ENCODE measurements around the gene FRAT1. TPM values are rescaled to one million over a fixed set of nuclear protein-coding genes. Genes with fewer than 3 reads are reported as not detected.
A peak's percentile ranks its signal among the peaks of the same experiment; 100 is the strongest.

Gene FRAT1
- total RNA-seq, 2 experiments from 2014 or later, result 11.0 to 11.7 TPM

GRCh38 chr10:97320480-97321031 is 1.5 kb downstream of the FRAT1 start:
- Mint-ChIP-seq H3K36me3 (peaks cover 2% of the 10 kb centered on the region), H3K27ac (peak overlapping the region; percentile 87), H3K27me3 (peaks cover 5% of the 10 kb centered on the region), H3K9me3 (no peaks in the 10 kb centered on the region), H3K4me3 (peak overlapping the region; percentile 89), H3K4me1 (peaks cover 23% of the 10 kb centered on the region)
- POLR2A ChIA-PET, result interaction anchor here (1.6 to 4.4 kb wide), 6 partner anchors 8 to 81 kb away, joined by 5 to 54 read pairs (median 10); partner anchors contain the start of genes ARHGAP19, FRAT2 and RRP12
- no peak for ATAC-seq (ENCODE audit: low read depth)
- DNase-seq, result peak; percentile 56

- POLR2A ChIA-PET, result interaction anchor here (4.4 kb wide), 1 partner anchor 11 kb away, joined by 54 read pairs; the partner anchor contains the start of gene FRAT2
- peak; percentile 42 for DNase-seq
- no peak for ATAC-seq (ENCODE audit: low read depth)
- peaks cover 23% of the 10 kb centered on the region for H3K4me1 Mint-ChIP-seq
- peaks cover 2% of the 10 kb centered on the region for H3K36me3 Mint-ChIP-seq
- peaks cover 5% of the 10 kb centered on the region for H3K27me3 Mint-ChIP-seq
- H3K9me3 Mint-ChIP-seq, result no peaks in the 10 kb centered on the region
- peak overlapping the region; percentile 89 for H3K4me3 Mint-ChIP-seq
- H3K27ac Mint-ChIP-seq, result peak overlapping the region; percentile 87
These were observed 2.1 kb downstream of the FRAT1 start for GRCh38 chr10:97321032-97321803.

GRCh38 chr10:97321804-97322190 is 2.7 kb downstream of the FRAT1 start:
- peaks cover 24% of the 10 kb centered on the region for H3K4me1 Mint-ChIP-seq
- H3K9me3 Mint-ChIP-seq, result no peaks in the 10 kb centered on the region
- ATAC-seq (ENCODE audit: low read depth) (no peak), DNase-seq (no peak)
- no peak overlapping the region for H3K27ac Mint-ChIP-seq
- peaks cover 2% of the 10 kb centered on the region for H3K36me3 Mint-ChIP-seq
- H3K4me3 Mint-ChIP-seq, result peak overlapping the region; percentile 89
- POLR2A ChIA-PET, result interaction anchor here (4.4 kb wide), 1 partner anchor 11 kb away, joined by 54 read pairs; the partner anchor contains the start of gene FRAT2
- H3K27me3 Mint-ChIP-seq, result peaks cover 5% of the 10 kb centered on the region

GRCh38 chr10:97323501-97323900 is 4.4 kb downstream of the FRAT1 start:
- Mint-ChIP-seq H3K36me3 (peaks cover 4% of the 10 kb centered on the region), H3K27ac (no peak overlapping the region), H3K4me3 (no peak overlapping the region), H3K27me3 (peaks cover 3% of the 10 kb centered on the region), H3K9me3 (no peaks in the 10 kb centered on the region), H3K4me1 (peaks cover 27% of the 10 kb centered on the region)
- ATAC-seq (ENCODE audit: low read depth) (no peak), DNase-seq (no peak)
- POLR2A ChIA-PET, result no interaction called here

GRCh38 chr10:97325754-97326153 is 6.7 kb downstream of the FRAT1 start:
- Mint-ChIP-seq H3K36me3 (peaks cover 7% of the 10 kb centered on the region), H3K27me3 (peaks cover 3% of the 10 kb centered on the region), H3K4me1 (peaks cover 21% of the 10 kb centered on the region), H3K9me3 (no peaks in the 10 kb centered on the region), H3K27ac (no peak overlapping the region), H3K4me3 (no peak overlapping the region)
- no peak for ATAC-seq (ENCODE audit: low read depth)
- POLR2A ChIA-PET, result interaction anchor here (1.8 kb wide), 1 partner anchor 34 kb away, joined by 4 read pairs; the partner anchor contains the start of gene ARHGAP19
- no peak for DNase-seq

GRCh38 chr10:97327348-97328294 is 8.6 kb downstream of the FRAT1 start:
- peak overlapping the region; percentile 5 for H3K4me3 Mint-ChIP-seq
- H3K27ac Mint-ChIP-seq, result peak overlapping the region; percentile 12
- POLR2A ChIA-PET, result interaction anchor here (2.5 kb wide), 1 partner anchor 8 kb away, joined by 10 read pairs; the partner anchor contains the start of gene FRAT1
- peaks cover 15% of the 10 kb centered on the region for H3K36me3 Mint-ChIP-seq
- no peak for ATAC-seq (ENCODE audit: low read depth)
- H3K4me1 Mint-ChIP-seq, result peaks cover 26% of the 10 kb centered on the region
- peaks cover 1% of the 10 kb centered on the region for H3K27me3 Mint-ChIP-seq
- DNase-seq, result no peak
- H3K9me3 Mint-ChIP-seq, result no peaks in the 10 kb centered on the region

GRCh38 chr10:97328646-97329453 is 9.8 kb downstream of the FRAT1 start:
- H3K4me1 Mint-ChIP-seq, result peaks cover 35% of the 10 kb centered on the region
- POLR2A ChIA-PET, result interaction anchor here (0.5 to 2.5 kb wide), 2 partner anchors 9 to 86 kb away, joined by 3 to 10 read pairs; partner anchors contain the start of gene FRAT1
- ATAC-seq (ENCODE audit: low read depth) (no peak), DNase-seq (no peak)
- H3K27me3 Mint-ChIP-seq, result no peaks in the 10 kb centered on the region
- H3K27ac Mint-ChIP-seq, result no peak overlapping the region
- H3K9me3 Mint-ChIP-seq, result no peaks in the 10 kb centered on the region
- H3K36me3 Mint-ChIP-seq, result peaks cover 23% of the 10 kb centered on the region
- H3K4me3 Mint-ChIP-seq, result no peak overlapping the region

GRCh38 chr10:97329766-97330165 is 10.7 kb downstream of the FRAT1 start:
- no peak overlapping the region for H3K4me3 Mint-ChIP-seq

GRCh38 chr10:97331153-97331703 is 12.2 kb downstream of the FRAT1 start:
- Mint-ChIP-seq H3K9me3 (no peaks in the 10 kb centered on the region), H3K27me3 (peaks cover 9% of the 10 kb centered on the region), H3K27ac (no peak overlapping the region), H3K4me1 (peaks cover 39% of the 10 kb centered on the region), H3K4me3 (no peak overlapping the region), H3K36me3 (peaks cover 23% of the 10 kb centered on the region)
- DNase-seq, result no peak
- ATAC-seq (ENCODE audit: low read depth), result no peak
- POLR2A ChIA-PET, result interaction anchor here (1.0 to 5.2 kb wide), 2 partner anchors 11 to 53 kb away, joined by 3 to 54 read pairs; partner anchors contain the start of gene FRAT1

More at GRCh38 chr10:97329766-97330165, 10.7 kb downstream of the FRAT1 start:
- POLR2A ChIA-PET, result interaction anchor here (2.5 to 5.2 kb wide), 2 partner anchors 9 to 10 kb away, joined by 10 to 54 read pairs; partner anchors contain the start of gene FRAT1
- H3K27ac Mint-ChIP-seq, result no peak overlapping the region
- DNase-seq (no peak), ATAC-seq (ENCODE audit: low read depth) (no peak)
- peaks cover 23% of the 10 kb centered on the region for H3K36me3 Mint-ChIP-seq
- peaks cover 35% of the 10 kb centered on the region for H3K4me1 Mint-ChIP-seq
- H3K27me3 Mint-ChIP-seq, result no peaks in the 10 kb centered on the region
- no peaks in the 10 kb centered on the region for H3K9me3 Mint-ChIP-seq

- DNase-seq, result no peak
- H3K36me3 Mint-ChIP-seq, result peaks cover 23% of the 10 kb centered on the region
- POLR2A ChIA-PET, result interaction anchor here (1.0 to 5.2 kb wide), 4 partner anchors 12 to 354 kb away, joined by 3 to 54 read pairs (median 6); partner anchors contain the start of genes ARHGAP19, AVPI1, FRAT1 and RRP12
These were observed 13.7 kb downstream of the FRAT1 start for GRCh38 chr10:97332591-97333350.

GRCh38 chr10:97333351-97333600 is 14.2 kb downstream of the FRAT1 start:
- Mint-ChIP-seq H3K9me3 (no peaks in the 10 kb centered on the region), H3K36me3 (peaks cover 20% of the 10 kb centered on the region), H3K27ac (peak overlapping the region; percentile 83), H3K27me3 (peaks cover 28% of the 10 kb centered on the region), H3K4me1 (peaks cover 32% of the 10 kb centered on the region), H3K4me3 (peak overlapping the region; percentile 92)
- POLR2A ChIA-PET, result interaction anchor here (1.0 to 5.2 kb wide), 5 partner anchors 13 to 353 kb away, joined by 3 to 54 read pairs (median 6); partner anchors contain the start of genes ARHGAP19, AVPI1, FRAT1 and RRP12
- ATAC-seq (ENCODE audit: low read depth) (no peak), DNase-seq (no peak)

More at GRCh38 chr10:97332591-97333350, 13.7 kb downstream of the FRAT1 start:
- peak overlapping the region; percentile 92 for H3K4me3 Mint-ChIP-seq
- ATAC-seq (ENCODE audit: low read depth), result no peak
- no peaks in the 10 kb centered on the region for H3K9me3 Mint-ChIP-seq
- peaks cover 24% of the 10 kb centered on the region for H3K27me3 Mint-ChIP-seq
- H3K27ac Mint-ChIP-seq, result peak overlapping the region; percentile 83
- H3K4me1 Mint-ChIP-seq, result peaks cover 34% of the 10 kb centered on the region
